Endothelial cell of umbilical vein (primary cell): ENCODE data around the gene FURIN.

Experiments used
- EZH2 ChIP-seq: IDR thresholded peaks from 2 replicates; pipeline ENCODE4 v1.6.1; 2012; ENCODE audit warnings: borderline replicate concordance, low read depth, mild to moderate bottlenecking, moderate library complexity, low read length, inconsistent platforms; ENCODE audit not compliant: severe bottlenecking
- MYC ChIP-seq: IDR thresholded peaks from one replicate; pipeline ENCODE4 v1.6.1; 2011; ENCODE audit warnings: mild to moderate bottlenecking, low read depth, low read length
- POLR2A ChIP-seq: IDR thresholded peaks from 2 replicates; pipeline ENCODE4 v1.6.1; 2012; ENCODE audit warnings: low read depth, mild to moderate bottlenecking, control low read depth, low read length
- POLR2AphosphoS5 ChIP-seq: IDR thresholded peaks from 2 replicates; pipeline ENCODE4 v1.6.1; 2012; ENCODE audit warnings: low read depth, mild to moderate bottlenecking, control low read depth, low read length, moderate library complexity; ENCODE audit not compliant: insufficient read depth
- TF ChIP-seq, protein P1 (sequence below), 2 donors: IDR thresholded peaks; 1 replicate in 1 of 2; 2 replicates in 1 of 2; pipeline ENCODE4 v1.5.1; 2011; ENCODE audit warnings: low read length in 2 of 2, mild to moderate bottlenecking in 2 of 2, moderate library complexity in 2 of 2, control low read depth in 1 of 2, inconsistent platforms in 1 of 2, low read depth in 1 of 2; ENCODE audit not compliant: insufficient read depth in 1 of 2; ENCODE audit errors: extremely low read depth in 1 of 2
- TF ChIP-seq, protein P2 (sequence below): IDR thresholded peaks from 2 replicates; pipeline ENCODE4 v1.6.1; 2011; ENCODE audit not compliant: insufficient read depth, insufficient read length

DNA sequence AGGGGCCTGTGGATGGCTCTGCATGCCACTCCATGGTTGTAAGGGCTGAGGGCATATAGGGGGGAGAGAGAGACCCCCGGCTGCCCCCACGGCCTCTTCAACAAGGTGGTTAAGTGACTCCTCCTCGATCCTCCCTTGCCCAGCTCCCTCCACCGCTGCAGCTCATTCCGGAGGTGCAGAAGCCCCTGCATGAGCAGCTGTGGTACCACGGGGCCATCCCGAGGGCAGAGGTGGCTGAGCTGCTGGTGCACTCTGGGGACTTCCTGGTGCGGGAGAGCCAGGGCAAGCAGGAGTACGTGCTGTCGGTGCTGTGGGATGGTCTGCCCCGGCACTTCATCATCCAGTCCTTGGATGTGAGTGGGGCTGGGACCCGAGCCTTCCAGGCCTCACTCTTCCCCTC is 22.5 kb downstream of the FURIN start:
- TF ChIP-seq, protein P1, sequence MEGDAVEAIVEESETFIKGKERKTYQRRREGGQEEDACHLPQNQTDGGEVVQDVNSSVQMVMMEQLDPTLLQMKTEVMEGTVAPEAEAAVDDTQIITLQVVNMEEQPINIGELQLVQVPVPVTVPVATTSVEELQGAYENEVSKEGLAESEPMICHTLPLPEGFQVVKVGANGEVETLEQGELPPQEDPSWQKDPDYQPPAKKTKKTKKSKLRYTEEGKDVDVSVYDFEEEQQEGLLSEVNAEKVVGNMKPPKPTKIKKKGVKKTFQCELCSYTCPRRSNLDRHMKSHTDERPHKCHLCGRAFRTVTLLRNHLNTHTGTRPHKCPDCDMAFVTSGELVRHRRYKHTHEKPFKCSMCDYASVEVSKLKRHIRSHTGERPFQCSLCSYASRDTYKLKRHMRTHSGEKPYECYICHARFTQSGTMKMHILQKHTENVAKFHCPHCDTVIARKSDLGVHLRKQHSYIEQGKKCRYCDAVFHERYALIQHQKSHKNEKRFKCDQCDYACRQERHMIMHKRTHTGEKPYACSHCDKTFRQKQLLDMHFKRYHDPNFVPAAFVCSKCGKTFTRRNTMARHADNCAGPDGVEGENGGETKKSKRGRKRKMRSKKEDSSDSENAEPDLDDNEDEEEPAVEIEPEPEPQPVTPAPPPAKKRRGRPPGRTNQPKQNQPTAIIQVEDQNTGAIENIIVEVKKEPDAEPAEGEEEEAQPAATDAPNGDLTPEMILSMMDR (IDR thresholded peaks at IDR 0.05; ENCODE audit: extremely low read depth in 1 of 2, insufficient read depth in 1 of 2, low read depth in 1 of 2, low read length in 2 of 2), result no peak
- TF ChIP-seq EZH2 (no peak), POLR2A (no peak), POLR2AphosphoS5 (no peak), MYC (no peak)
- TF ChIP-seq, protein P2, sequence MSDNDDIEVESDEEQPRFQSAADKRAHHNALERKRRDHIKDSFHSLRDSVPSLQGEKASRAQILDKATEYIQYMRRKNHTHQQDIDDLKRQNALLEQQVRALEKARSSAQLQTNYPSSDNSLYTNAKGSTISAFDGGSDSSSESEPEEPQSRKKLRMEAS, result no peak
